Stimulated activated CD4-positive, alpha-beta T cell treated with anti-CD3 and anti-CD28 coated beads, TNF-alpha, amount 100 ng/mL, for 48 hours (primary cell): Measurements from ENCODE around the gene RFLNA.

Source experiments
- DNase-seq, 3 donors: peaks; one replicate each; pipeline ENCODE4 v3.0.0-alpha.2; 2020; ENCODE audit warnings: low read depth in 3 of 3

RFLNA gene

GRCh38 chr12:124294780-124295341 is at the start of gene RFLNA:
Gene RFLNA, plus strand, starts transcription at chr12:124295093. Its CDS starts 337 bp downstream, at chr12:124295430.
- no peak for DNase-seq

- no peak for DNase-seq
Observed at GRCh38 chr12:124247331-124247730, 47.6 kb upstream of the RFLNA start.

- no peak for DNase-seq
Observed at GRCh38 chr12:124248941-124249825, 45.7 kb upstream of the RFLNA start.

GRCh38 chr12:124251186-124251585 is 43.7 kb upstream of the RFLNA start:
- DNase-seq, result no peak

GRCh38 chr12:124252964-124253363 is 41.9 kb upstream of the RFLNA start:
- no peak for DNase-seq

- no peak for DNase-seq
Observed at GRCh38 chr12:124254126-124254525, 40.8 kb upstream of the RFLNA start.

- no peak for DNase-seq
Observed at GRCh38 chr12:124259154-124260066, 35.5 kb upstream of the RFLNA start.

GRCh38 chr12:124261885-124262284 is 33.0 kb upstream of the RFLNA start:
- no peak for DNase-seq

- DNase-seq, result no peak
Observed at GRCh38 chr12:124264089-124264795, 30.7 kb upstream of the RFLNA start.

- DNase-seq, result no peak
Observed at GRCh38 chr12:124264879-124265278, 30.0 kb upstream of the RFLNA start.

GRCh38 chr12:124267205-124267778 is 27.6 kb upstream of the RFLNA start:
- no peak for DNase-seq

GRCh38 chr12:124270671-124271070 is 24.2 kb upstream of the RFLNA start:
- no peak for DNase-seq

- no peak for DNase-seq
Observed at GRCh38 chr12:124273630-124274029, 21.3 kb upstream of the RFLNA start.

GRCh38 chr12:124276337-124276736 is 18.6 kb upstream of the RFLNA start:
- DNase-seq, result no peak

GRCh38 chr12:124277394-124278241 is 17.3 kb upstream of the RFLNA start:
- no peak for DNase-seq

- no peak for DNase-seq
Observed at GRCh38 chr12:124278389-124279101, 16.3 kb upstream of the RFLNA start.

- no peak for DNase-seq
Observed at GRCh38 chr12:124279315-124279714, 15.6 kb upstream of the RFLNA start.

GRCh38 chr12:124279846-124280360 is 15.0 kb upstream of the RFLNA start:
- DNase-seq, result no peak

GRCh38 chr12:124281309-124281708 is 13.6 kb upstream of the RFLNA start:
- no peak for DNase-seq
